Measurements from ENCODE around the gene FCHSD2.
A peak's percentile ranks its signal among the peaks of the same experiment; 100 is the strongest.
"Not testable (repeated sequence)": the region's sequence is repeated elsewhere in the genome, so short reads cannot be mapped to it uniquely, and the experiment has no call there.

Gene FCHSD2

DNA sequence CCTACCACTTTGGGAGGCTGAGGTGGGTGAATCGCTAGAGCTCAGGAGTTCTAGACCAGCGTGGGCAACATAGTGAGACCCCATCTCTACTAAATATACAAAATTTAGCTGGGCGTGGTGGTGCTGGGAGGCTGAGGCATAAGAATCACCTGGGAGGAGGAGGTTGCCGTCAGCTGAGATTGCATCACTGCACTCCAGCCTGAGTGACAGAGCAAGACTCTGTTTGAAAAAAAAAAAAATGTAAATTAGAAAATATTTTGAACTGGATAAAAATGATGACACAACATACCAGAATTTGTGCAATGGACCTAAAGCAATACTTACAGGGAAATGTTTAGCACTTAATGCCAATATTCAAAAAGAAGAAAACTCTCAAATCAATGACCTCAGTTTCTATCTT, 281.5 kb downstream of the FCHSD2 start:
- no peak for DNase-seq

DNA sequence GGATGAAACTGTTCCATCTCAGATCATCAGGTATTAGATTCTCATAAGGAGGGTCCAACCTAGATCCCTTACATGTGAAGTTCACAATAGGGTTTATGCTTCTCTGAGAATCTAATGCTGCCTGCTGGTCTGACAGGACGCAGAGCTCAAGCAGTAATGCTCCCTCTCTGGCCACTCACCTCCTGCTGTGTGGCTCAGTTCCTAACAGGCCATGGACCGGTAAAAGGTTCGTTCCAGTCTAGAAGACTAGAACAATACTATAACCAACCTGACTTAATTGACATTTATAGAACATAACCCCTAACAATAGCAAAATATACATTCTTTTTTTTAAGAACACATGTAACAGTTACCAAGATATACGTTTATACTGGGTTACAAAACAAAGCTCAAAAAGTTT, 282.1 kb downstream of the FCHSD2 start:
- DNase-seq = no peak

DNA sequence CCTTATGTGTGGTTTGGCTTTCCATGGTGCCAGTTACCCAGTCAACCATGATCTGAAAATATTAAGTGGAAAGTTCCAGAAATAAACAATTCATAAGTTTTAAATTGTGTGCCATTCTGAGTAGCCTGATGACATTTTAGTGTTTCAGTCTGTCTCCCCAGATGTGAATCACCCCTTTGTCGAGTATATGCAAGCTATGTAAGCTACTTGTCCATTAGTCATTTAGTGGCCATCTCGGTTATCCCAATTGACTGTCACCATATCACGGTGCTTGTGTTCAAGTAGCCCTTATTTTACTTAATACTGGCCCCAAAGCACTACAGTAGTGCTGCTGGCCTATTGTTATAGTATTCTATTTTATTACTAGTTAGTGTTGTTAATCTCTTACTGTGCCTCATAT, 283.0 kb downstream of the FCHSD2 start:
- no peak for DNase-seq

DNA sequence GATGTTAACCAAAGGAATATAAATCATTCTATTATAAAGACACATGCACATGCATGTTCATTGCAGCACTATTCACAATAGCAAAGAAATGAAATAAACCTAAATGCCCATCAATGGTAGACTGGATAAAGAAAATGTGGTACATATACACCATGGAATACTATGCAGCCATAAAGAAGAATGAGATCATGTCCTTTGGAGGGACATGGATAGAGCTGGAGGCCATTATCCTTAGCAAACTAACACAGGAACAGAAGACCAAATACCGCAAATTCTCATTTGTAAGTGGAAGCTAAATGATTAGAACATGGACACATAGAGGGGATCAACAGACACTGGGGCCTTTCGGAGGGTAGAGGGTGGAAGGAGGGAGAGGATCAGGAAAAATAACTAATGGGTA, 283.9 kb downstream of the FCHSD2 start:
- not testable (repeated sequence) for DNase-seq

DNA sequence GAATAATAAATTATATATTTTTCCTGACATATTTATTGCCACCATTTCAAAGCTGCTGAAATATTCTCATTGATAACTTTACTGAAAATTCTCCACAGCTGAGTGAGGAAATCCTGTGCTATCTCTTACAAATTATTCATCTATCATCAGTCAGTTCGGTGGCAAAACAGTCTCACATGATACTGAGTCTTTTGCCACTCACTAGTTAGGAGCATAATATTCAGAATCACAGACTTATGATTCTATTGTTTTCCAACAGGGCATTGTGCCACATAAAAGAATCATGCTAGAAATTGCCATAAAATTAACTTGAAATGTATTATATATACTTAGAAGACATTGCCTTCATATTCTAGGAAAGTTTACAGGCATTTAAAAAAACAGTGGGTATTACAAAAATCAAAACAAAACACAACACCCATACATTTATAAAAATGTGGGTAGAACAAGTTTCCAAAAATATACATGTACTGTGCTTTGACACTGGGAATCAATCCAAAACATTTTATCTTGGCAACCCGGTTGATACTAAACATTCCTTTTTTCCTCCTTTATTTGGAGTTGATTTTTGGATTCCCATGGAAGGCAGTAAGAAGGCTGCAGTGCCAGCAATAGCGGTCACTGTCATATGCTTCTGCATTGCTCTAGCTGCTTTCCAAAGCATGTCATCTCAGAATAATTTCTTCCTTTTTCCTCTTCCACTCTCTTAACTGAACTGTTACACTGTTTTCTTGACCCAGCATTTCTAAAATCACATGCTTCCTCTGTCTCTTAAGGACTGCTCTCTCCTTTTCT, 285.4 kb downstream of the FCHSD2 start:
- no peak for DNase-seq

DNA sequence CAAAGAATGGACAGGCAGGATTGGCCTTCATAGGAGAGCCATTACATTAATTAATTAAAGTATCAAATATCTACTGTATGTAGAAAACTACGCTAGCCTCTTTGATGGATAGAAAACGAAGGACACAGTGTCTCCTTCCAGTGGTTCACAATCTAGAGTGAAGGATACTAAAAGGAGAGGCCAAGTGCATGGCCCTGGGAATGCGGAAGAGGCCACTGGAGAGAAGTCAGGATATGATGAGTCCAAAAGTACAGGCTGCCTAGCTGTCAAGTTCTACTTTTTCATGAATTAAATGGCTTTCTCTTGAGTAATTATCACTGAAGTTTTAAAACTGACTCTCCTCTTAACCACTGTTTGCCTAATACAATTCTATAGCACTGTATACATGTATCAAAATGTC, 286.1 kb downstream of the FCHSD2 start:
- no peak for DNase-seq

DNA sequence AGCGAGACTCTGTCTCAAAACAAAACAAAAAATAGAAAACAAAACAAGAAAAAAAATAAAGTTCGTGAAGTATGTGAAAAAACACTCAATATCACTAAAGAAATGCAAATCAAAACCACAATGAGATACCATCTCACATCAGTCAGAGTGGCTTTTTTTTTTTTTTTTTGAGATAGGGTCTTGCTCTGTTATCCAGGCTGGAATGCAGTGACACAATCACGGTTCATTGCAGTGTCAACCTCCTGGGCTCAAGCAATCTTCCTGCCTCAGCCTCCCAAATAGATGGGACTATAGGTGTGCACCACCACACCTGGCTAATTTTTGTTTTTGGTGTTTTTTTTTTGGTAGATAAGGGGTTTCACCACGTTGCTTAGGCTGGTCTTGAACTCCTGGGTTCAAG, 290.4 kb downstream of the FCHSD2 start:
- no peak for DNase-seq

DNA sequence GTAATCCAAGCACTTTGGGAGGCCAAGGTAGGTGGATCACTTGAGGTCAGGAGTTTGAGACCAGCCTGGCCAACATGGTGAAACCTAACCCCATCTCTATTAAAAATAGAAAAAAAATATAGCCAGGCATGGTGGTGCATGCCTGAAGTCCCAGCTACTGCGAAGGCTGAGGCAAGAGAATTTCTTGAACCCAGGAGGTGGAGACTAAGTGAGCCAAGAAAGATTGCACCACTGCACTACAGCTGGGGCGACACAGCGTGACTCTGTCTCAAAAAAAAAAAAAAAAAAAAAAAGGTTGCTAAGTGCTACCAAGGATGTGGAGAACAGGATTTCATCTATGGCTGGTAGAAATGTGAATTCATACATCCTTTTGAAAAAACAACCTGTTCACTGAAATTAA, 291.3 kb downstream of the FCHSD2 start:
- no peak for DNase-seq

DNA sequence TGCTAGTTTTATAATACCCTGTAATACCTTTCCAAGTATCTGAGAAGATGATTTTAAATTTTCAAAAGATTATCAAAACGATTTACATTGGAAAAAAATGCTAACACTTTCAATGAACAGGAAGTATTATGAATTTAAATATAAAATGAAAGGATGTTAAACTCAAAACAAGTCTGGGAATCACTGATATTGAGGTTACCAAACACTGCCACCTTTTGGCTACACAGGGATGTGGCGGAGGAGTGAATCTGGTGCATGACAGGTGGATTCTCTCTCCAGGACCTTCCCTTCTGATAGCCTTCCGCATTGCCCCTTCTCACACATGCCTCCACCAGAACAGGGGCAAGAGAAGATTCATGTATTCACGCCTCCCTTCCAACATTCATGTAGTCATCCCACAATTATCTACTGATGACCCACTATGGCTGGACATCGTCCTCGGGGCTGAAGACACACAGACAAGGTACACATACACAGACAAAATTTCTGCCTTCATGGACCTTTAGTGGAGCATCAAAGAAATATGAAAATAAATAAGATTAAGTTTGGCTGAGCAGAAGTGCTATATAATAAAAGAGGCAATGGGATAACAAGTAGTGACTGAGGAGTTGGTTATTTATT, 293.2 kb downstream of the FCHSD2 start:
- peak; percentile 39 to 60 for DNase-seq

DNA sequence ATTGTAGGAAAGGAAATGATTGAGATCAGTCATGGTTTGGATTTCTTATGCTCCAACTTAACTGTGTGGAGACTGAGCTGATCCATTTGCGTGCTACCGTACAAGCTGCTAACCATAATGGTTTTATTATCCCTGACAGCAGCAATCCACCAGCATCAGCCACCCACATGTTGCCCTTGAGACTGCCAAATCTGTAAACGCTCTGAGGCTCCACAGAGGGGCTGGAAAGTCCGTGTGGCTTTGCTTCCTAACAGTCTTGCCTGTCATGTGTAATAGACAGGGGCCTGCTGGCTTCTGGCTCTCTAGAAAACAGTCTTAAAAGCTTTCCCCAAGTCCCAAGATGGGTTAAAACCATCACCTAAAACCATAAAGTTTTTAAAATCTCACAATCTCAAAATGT, 297.8 kb downstream of the FCHSD2 start:
- DNase-seq = no peak

DNA sequence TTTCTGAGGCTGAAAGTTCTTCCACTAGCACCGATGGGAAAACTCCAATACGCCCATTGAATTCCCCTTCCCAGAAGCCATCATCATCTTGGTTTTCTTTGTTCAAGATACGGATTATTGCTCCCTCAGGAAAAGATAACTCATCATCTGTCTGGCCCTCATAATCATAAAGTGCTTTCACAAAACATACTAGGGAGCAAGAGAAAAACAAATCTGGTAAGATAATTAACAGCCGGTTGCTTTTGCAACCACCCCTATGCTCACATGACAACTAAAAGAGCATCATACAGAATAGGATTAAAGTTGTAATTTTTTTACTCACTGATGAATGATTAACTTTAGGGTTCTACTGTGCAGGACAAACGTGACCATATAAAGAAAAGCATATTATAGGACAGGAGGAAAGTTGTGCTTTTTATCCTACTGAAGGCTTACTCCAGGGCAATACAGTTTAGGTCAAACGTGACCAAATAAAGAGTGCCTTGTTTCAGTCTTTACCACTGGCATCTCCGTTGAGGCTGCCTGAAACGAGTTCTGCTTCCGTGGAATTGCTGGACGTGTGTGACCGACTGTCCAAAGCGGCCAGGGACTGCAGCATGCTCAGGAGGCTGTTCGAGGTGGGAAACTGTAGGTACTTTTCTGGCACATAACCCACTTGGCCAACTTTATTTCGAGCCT, 299.3 kb downstream of the FCHSD2 start:
- no peak for DNase-seq

DNA sequence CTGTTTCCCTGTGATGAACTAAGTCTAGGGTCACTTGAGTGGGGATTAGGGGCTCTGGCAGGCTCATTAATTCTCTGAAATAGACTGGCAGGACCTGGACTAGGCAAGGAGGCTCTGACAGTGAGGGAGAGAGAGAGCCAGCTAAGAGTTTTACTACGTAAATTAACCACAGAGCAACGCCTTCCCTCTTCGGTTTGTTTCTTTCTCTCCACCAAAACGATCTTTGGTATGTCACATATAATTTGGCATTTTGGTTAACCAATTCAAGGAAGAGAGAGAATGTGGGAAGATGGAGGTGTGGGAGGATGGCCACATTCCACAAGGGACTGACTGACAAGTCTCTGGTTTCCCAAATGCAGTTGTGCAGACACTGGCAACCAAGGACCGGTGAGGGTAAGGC, 300.0 kb downstream of the FCHSD2 start:
- DNase-seq = no peak

DNA sequence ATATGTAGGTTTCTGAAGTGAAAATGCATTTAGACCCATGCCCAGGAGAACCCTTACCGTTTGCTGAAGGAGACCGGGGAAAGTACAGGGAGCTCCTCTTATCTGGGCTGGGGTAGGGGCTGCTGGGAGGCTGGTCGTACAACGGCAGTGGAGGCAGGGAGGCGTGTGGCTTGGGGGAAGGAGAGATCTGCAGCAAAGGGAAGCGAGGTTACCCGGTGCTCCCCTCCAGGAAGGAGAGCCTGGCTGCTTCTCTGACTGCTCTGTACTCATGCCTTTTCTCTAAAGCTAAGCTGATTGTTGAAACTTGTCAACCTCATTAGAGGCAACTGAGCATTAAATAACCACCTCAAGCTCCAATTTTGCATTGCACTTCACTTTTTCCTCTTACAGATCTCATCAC, 300.7 kb downstream of the FCHSD2 start:
- DNase-seq = no peak

DNA sequence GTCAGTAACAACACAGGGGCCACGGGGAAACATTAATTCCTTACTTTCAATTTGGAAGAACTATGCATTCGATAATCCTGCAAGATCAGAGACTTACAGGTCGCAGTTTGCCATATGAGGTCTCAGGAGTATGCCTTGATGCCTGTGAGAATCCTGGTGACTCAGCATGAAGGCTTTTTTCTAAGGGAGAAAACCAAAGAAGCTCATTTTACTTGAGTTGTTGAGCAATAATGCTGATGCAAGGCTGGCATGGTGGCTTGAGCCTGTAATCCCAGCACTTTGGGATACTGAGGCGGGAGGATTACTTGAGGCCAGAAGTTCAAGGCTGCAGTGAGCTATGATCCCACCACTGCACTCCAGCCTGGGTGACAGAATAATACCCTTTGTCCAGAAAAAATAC, 301.3 kb downstream of the FCHSD2 start:
- no peak for DNase-seq

DNA sequence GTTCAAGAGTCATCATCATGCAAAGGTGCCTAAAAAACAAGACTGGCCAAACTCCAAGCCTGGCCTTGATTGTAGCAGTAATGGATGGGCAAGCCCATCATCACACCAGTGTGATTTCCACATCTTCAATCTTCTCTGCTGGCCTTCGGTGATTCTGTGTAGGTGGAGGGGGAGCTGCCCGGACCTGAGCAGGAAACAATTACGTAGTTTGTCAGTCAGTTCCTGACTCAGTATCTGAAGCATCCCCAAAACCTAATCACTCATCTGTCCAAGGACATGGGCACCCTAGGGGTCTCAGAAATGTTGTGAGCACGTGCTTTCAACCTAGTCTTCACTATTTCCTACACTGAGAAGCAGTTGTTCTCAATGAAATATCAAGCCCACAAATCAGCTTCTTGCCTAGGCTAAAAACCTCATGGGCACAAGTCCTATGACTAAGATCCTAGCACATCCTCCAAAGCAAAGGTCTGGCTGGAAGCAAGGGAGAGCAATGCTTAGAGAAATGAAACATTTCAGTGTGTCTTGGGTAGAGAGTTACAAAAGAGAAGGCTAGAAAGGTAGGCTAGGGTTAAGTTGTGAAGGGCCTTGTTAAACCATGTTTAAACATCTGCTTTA, 303.3 kb downstream of the FCHSD2 start:
- DNase-seq = no peak

DNA sequence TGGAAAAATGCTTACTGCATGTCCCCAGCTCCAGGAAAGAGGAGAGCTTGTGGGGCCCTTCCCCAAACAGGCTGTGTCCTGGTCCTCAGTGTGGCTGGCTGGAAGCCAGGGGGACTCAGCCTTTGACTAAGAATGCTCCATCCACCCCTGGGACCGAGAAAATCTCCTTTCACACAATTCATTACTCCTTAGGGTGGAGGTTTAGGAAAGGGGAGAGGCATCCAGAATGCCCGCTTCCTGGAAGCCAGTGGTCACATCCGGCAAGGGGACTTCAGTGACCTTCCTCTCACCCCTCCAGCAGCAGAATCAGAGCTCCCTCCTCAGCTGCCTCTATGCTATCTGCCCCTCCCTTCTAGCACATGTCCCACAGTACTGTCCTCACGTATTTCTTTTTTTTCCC, 306.0 kb downstream of the FCHSD2 start:
- DNase-seq = no peak

DNA sequence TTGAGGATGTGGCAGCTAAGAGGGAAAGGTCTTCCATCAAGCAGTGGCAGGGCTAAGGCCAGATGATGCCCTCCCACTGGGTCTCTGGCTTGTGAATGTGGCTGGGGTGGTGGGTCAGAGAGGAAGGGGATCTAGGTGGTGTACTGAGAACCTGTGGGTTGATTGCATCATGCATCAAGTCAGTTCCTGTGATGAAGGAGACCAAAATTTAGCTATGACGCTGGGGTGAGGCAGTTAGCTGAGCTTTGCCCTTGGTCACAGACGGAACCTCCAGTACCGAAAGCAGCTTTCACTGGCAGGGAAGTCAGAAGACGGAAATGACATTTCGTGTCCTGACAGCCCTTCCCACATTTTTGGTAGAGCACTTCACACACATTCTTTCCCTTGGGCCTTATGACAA, 307.2 kb downstream of the FCHSD2 start:
- DNase-seq = peak in 1 of 2 donors; percentile 54

DNA sequence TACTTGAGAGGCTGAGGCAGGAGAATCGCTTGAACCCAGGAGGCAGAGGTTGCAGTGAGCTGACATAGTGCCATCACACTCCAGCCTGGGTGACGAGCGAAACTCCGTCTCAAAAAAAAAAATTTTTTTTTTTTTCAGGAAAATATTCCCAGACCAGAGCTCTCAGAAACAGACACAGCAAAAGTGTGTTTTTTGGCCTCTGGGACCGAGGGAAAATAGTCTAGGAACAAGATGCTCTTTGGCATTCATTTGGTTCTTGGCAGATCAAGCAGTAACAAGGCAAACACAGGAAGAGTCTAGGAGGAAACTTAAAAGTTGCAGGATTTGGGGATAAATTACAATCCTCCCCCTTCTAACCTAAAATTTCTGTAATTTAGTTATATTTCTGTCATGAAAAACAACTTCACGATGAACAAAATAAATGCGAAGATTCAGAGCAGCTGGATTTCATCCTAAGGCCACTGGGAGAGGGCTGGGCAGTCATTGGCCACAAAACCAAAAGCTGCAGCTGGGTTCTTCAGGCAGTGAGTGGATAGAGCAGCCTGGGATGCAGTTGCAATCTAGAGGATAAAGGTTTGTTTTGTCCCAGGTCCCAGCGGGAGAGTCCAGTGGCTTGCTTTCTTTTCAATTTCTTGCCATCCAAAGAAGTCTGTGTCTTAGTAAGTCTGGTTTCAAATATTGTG, 308.2 kb downstream of the FCHSD2 start:
- DNase-seq = no peak

DNA sequence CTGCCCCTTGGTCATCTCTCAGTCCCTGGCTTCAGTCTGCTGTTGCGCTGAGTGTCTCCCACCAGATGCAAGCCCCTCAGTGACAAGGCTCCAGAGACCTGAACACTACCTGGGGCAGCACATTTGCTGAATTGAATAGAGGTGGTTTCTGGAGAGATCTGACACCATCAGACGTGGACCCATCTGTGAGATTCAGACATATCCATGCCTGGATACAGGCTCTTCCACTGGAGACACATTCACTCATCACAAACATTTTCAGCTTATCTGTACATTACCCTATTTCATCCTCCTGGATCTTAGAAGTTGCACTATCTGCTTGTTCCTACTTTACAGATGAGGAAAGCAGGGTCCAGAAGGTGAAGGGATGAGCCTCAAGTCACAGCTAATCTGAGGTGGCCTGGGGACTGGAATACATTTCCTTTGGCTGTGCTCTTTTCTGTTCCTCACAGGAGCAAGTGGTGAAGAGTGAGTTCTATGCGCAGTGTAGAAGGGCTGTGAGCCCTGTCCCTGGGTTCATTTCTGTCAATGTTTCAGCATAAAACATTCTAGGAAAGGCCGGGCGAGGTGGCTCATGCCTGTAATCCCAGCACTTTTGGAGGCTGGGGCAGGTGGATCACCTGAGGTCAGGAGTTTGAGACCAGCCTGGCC, 308.9 kb downstream of the FCHSD2 start:
- no peak for DNase-seq

DNA sequence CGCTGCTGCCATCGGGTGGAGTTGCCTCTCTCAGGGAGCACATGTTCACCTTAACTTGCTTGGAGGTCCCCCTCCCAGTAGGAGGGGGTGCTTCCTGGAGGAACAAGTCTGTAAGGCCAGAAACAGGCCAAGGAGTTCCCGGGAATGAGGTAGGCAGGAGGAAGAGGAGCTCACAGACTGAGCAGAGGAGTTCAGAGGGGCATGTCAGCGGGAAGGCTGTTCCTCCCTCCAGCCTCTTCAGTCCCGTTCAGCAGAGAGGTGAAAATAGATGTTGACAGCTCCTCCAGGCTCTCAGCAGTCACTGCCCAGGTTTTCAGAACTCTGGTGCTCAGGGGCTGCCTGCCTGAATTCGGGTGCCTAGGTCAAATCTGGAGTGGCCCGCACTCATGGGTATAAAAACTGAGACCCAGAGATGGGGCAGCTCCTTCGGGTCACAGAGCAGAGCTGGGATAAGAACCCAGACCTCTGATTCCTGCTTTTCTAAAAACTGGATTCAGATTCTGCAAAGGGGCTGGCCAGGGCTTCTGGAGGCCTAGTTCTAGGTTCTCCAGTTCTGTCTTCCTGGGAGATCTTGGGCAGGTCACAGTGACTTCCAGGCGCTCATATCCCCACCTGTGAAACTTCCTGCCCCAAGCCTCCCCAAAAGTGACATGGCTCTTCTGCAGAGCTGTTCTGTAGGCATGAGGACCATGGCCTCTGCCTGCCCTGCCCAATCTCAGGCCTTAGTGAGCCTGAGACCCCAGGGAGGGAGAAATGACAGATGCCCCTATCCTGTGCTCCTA, 309.6 kb downstream of the FCHSD2 start:
- no peak for DNase-seq

DNA sequence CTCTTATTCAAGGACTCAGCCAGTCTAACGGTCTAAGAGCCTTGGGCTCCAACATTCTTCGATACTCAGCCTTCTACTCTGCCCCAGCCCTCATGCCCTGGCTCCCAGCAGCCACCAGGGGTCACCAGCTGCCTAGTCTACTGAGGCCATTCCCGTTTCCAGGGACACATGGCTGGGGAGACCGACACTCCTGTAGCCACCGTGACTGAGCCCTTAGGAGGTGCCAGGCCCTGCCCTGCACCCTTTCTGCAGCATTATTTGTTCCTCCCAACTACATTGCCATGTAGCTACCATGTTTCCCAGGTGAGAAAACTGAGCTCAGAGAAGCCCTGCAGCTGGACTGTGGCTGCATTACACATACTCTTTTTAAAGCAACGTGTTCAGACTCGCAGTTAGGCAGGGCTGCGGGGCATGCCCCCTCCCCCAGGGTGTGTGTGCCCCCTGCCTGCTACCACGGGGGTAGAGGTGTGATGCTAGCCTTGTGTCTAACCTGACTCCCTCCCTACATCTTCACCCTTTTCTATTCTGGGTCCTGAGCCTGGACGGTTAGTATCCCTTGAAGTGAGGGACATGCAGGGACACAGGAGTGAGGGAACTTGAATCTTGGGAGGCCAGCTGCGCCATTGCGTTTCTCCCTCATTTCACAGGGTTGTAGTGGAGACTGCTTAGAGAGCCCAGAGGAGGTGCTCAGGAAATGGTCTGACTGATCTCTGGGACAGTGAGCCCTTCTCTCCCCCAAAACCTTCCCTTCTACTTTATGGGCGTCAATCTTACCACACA, 310.4 kb downstream of the FCHSD2 start:
- peak; percentile 61 to 62 for DNase-seq
